T-helper 2 cell treated with Interferon-gamma antibody and Interleukin-4, amounts not matched to agents 5 μg/mL and 100 μg/mL, for 36 hours (primary cell): Measurements from ENCODE around the gene ZBTB4.

Experiments used
- DNase-seq: peaks from one replicate; pipeline ENCODE4 v3.0.0; 2021; ENCODE audit warnings: low spot score
- H3K27ac Mint-ChIP-seq: one replicate; pipeline ENCODE4 v1.8.0; 2021; ENCODE audit warnings: mild to moderate bottlenecking, mixed read lengths
- H3K27me3 Mint-ChIP-seq: one replicate; pipeline ENCODE4 v1.8.0; 2021; ENCODE audit warnings: low read depth, mixed read lengths
- H3K36me3 Mint-ChIP-seq: one replicate; pipeline ENCODE4 v1.8.0; 2021; ENCODE audit warnings: low read depth, mixed read lengths
- H3K4me1 Mint-ChIP-seq: one replicate; pipeline ENCODE4 v1.8.0; 2021; ENCODE audit warnings: low read depth, mixed read lengths
- H3K4me3 Mint-ChIP-seq: one replicate; pipeline ENCODE4 v1.8.0; 2022; ENCODE audit warnings: mild to moderate bottlenecking, moderate library complexity, mixed read lengths
- H3K9me3 Mint-ChIP-seq: one replicate; pipeline ENCODE4 v1.8.0; 2021; ENCODE audit warnings: mixed read lengths

The ZBTB4 gene

GRCh38 chr17:7421186-7421585, 58.2 kb downstream of the ZBTB4 start:
- H3K9me3 Mint-ChIP-seq = no peaks in the 10 kb centered on the region
- H3K27me3 Mint-ChIP-seq = no peaks in the 10 kb centered on the region
- no peaks in the 10 kb centered on the region for H3K4me1 Mint-ChIP-seq
- no peaks in the 10 kb centered on the region for H3K36me3 Mint-ChIP-seq
- no peak overlapping the region for H3K27ac Mint-ChIP-seq
- DNase-seq = no peak
- no peak overlapping the region for H3K4me3 Mint-ChIP-seq

GRCh38 chr17:7419819-7420610, 59.4 kb downstream of the ZBTB4 start, which contains the start of gene SPEM1:
SPEM1 (plus strand) TSS chr17:7420324; CDS start chr17:7420385, 61 bp downstream.
- Mint-ChIP-seq H3K4me1 (no peaks in the 10 kb centered on the region), H3K36me3 (no peaks in the 10 kb centered on the region), H3K4me3 (no peak within 1 kb of the TSS), H3K9me3 (no peaks in the 10 kb centered on the region), H3K27ac (no peak within 1 kb of the TSS), H3K27me3 (no peaks in the 10 kb centered on the region)
- DNase-seq = no peak

GRCh38 chr17:7418472-7419152, 60.8 kb downstream of the ZBTB4 start:
- no peak overlapping the region for H3K4me3 Mint-ChIP-seq
- DNase-seq = no peak
- no peaks in the 10 kb centered on the region for H3K4me1 Mint-ChIP-seq
- no peak overlapping the region for H3K27ac Mint-ChIP-seq
- H3K9me3 Mint-ChIP-seq = no peaks in the 10 kb centered on the region
- no peaks in the 10 kb centered on the region for H3K36me3 Mint-ChIP-seq
- no peaks in the 10 kb centered on the region for H3K27me3 Mint-ChIP-seq

- H3K27me3 Mint-ChIP-seq = no peaks in the 10 kb centered on the region
- no peaks in the 10 kb centered on the region for H3K4me1 Mint-ChIP-seq
- H3K36me3 Mint-ChIP-seq = no peaks in the 10 kb centered on the region
- no peaks in the 10 kb centered on the region for H3K9me3 Mint-ChIP-seq
- H3K4me3 Mint-ChIP-seq = no peak overlapping the region
- no peak for DNase-seq
- no peak overlapping the region for H3K27ac Mint-ChIP-seq
Measured at GRCh38 chr17:7417056-7417655, 62.3 kb downstream of the ZBTB4 start.

GRCh38 chr17:7416323-7416722, 63.1 kb downstream of the ZBTB4 start:
- H3K36me3 Mint-ChIP-seq = no peaks in the 10 kb centered on the region
- H3K4me1 Mint-ChIP-seq = no peaks in the 10 kb centered on the region
- DNase-seq = no peak
- no peaks in the 10 kb centered on the region for H3K27me3 Mint-ChIP-seq
- no peak overlapping the region for H3K4me3 Mint-ChIP-seq
- H3K27ac Mint-ChIP-seq = no peak overlapping the region
- H3K9me3 Mint-ChIP-seq = no peaks in the 10 kb centered on the region

GRCh38 chr17:7415784-7416183, 63.6 kb downstream of the ZBTB4 start:
- no peaks in the 10 kb centered on the region for H3K27me3 Mint-ChIP-seq
- no peaks in the 10 kb centered on the region for H3K9me3 Mint-ChIP-seq
- no peak for DNase-seq
- H3K4me3 Mint-ChIP-seq = no peak overlapping the region
- H3K4me1 Mint-ChIP-seq = no peaks in the 10 kb centered on the region
- H3K27ac Mint-ChIP-seq = no peak overlapping the region
- H3K36me3 Mint-ChIP-seq = no peaks in the 10 kb centered on the region

- Mint-ChIP-seq H3K4me1 (no peaks in the 10 kb centered on the region), H3K36me3 (no peaks in the 10 kb centered on the region), H3K9me3 (no peaks in the 10 kb centered on the region), H3K4me3 (no peak overlapping the region), H3K27ac (no peak overlapping the region), H3K27me3 (no peaks in the 10 kb centered on the region)
- DNase-seq = no peak
Measured at GRCh38 chr17:7414837-7415236, 64.6 kb downstream of the ZBTB4 start.

GRCh38 chr17:7413346-7413985, 66.0 kb downstream of the ZBTB4 start:
- no peak for DNase-seq
- Mint-ChIP-seq H3K4me3 (no peak overlapping the region), H3K36me3 (no peaks in the 10 kb centered on the region), H3K9me3 (no peaks in the 10 kb centered on the region), H3K4me1 (no peaks in the 10 kb centered on the region), H3K27ac (no peak overlapping the region), H3K27me3 (peaks cover 7% of the 10 kb centered on the region)

GRCh38 chr17:7411427-7411750, 68.0 kb downstream of the ZBTB4 start:
- Mint-ChIP-seq H3K9me3 (no peaks in the 10 kb centered on the region), H3K27me3 (peaks cover 16% of the 10 kb centered on the region), H3K4me1 (no peaks in the 10 kb centered on the region), H3K4me3 (no peak overlapping the region), H3K27ac (no peak overlapping the region), H3K36me3 (no peaks in the 10 kb centered on the region)
- no peak for DNase-seq

GRCh38 chr17:7410634-7411426, 68.6 kb downstream of the ZBTB4 start:
- no peak overlapping the region for H3K4me3 Mint-ChIP-seq
- no peaks in the 10 kb centered on the region for H3K36me3 Mint-ChIP-seq
- H3K4me1 Mint-ChIP-seq = peaks cover 2% of the 10 kb centered on the region
- H3K27me3 Mint-ChIP-seq = peaks cover 21% of the 10 kb centered on the region
- no peak for DNase-seq
- H3K9me3 Mint-ChIP-seq = no peaks in the 10 kb centered on the region
- no peak overlapping the region for H3K27ac Mint-ChIP-seq

- no peak overlapping the region for H3K4me3 Mint-ChIP-seq
- no peak overlapping the region for H3K27ac Mint-ChIP-seq
- no peaks in the 10 kb centered on the region for H3K9me3 Mint-ChIP-seq
- H3K36me3 Mint-ChIP-seq = no peaks in the 10 kb centered on the region
- DNase-seq = no peak
- peaks cover 4% of the 10 kb centered on the region for H3K4me1 Mint-ChIP-seq
- H3K27me3 Mint-ChIP-seq = peaks cover 25% of the 10 kb centered on the region
Measured at GRCh38 chr17:7409716-7410115, 69.7 kb downstream of the ZBTB4 start.
